Keratinocyte (primary cell): ENCODE results near the gene F2. TPM values are rescaled to one million over a fixed set of nuclear protein-coding genes. Genes with fewer than 3 reads are reported as not detected.

ENCODE experiments used
- DNase-seq: peaks from one replicate; pipeline ENCODE4 v3.0.0-alpha.2; 2011; ENCODE audit warnings: low read depth, missing footprints, low spot score
- FAIRE-seq: peaks from 2 replicates; lab custom pipeline; 2011; peaks lifted over from hg19 to GRCh38; lab: Jason Lieb, UNC
- H2AFZ ChIP-seq: 2 replicates; pipeline ENCODE4 v1.6.0; 2012; ENCODE audit warnings: low read length, control low read depth, inconsistent platforms; ENCODE audit not compliant: control insufficient read depth
- H3K27ac ChIP-seq: 2 replicates; pipeline ENCODE4 v1.5.1; 2011; ENCODE audit warnings: low read length; ENCODE audit not compliant: control insufficient read depth, insufficient read depth
- H3K27me3 ChIP-seq: 3 replicates; pipeline ENCODE4 v1.6.0; 2011; ENCODE audit warnings: low read length; ENCODE audit not compliant: control insufficient read depth, insufficient read depth; ENCODE audit errors: extremely low read depth
- H3K36me3 ChIP-seq, 2 experiments: 2 replicates in 1 of 2; 3 replicates in 1 of 2; pipeline ENCODE4 v1.5.1; 2011; ENCODE audit warnings: low read length in 2 of 2, mild to moderate bottlenecking in 1 of 2; ENCODE audit not compliant: control insufficient read depth in 2 of 2, insufficient read depth in 2 of 2; ENCODE audit errors: extremely low read depth in 1 of 2
- H3K4me1 ChIP-seq: 3 replicates; pipeline ENCODE4 v1.5.1; 2011; ENCODE audit warnings: low read length; ENCODE audit not compliant: control insufficient read depth, insufficient read depth; ENCODE audit errors: extremely low read depth
- H3K4me2 ChIP-seq: 3 replicates; pipeline ENCODE4 v1.6.0; 2011; ENCODE audit warnings: low read depth, low read length; ENCODE audit not compliant: control insufficient read depth, insufficient read depth; ENCODE audit errors: extremely low read depth
- H3K4me3 ChIP-seq, 3 experiments: fragments of 200-600 bp in 1 of 3; sonication (generic) in 1 of 3; 2 replicates in 2 of 3; 3 replicates in 1 of 3; pipeline ENCODE4 v1.5.1; 2011 to 2016; ENCODE audit warnings: low read length in 3 of 3, mild to moderate bottlenecking in 3 of 3, control low read depth in 2 of 3, inconsistent platforms in 1 of 3, low read depth in 1 of 3, mixed read lengths in 1 of 3, mixed run types in 1 of 3, moderate library complexity in 1 of 3; ENCODE audit not compliant: control insufficient read depth in 2 of 3, insufficient read depth in 2 of 3; ENCODE audit errors: extremely low read depth in 1 of 3
- H3K79me2 ChIP-seq: 2 replicates; pipeline ENCODE4 v1.6.0; 2012; ENCODE audit warnings: low read length; ENCODE audit not compliant: control insufficient read depth, insufficient read depth
- H3K9ac ChIP-seq: 3 replicates; pipeline ENCODE4 v1.6.0; 2011; ENCODE audit warnings: low read length; ENCODE audit not compliant: control insufficient read depth, insufficient read depth; ENCODE audit errors: extremely low read depth
- H3K9me1 ChIP-seq: 3 replicates; pipeline ENCODE4 v1.6.0; 2011; ENCODE audit warnings: low read length; ENCODE audit not compliant: control insufficient read depth, insufficient read depth; ENCODE audit errors: extremely low read depth
- H3K9me3 ChIP-seq: 2 replicates; pipeline ENCODE4 v1.5.1; 2012; ENCODE audit warnings: low read depth, low read length; ENCODE audit not compliant: control insufficient read depth
- H4K20me1 ChIP-seq: 3 replicates; pipeline ENCODE4 v1.6.0; 2011; ENCODE audit warnings: low read length; ENCODE audit not compliant: control insufficient read depth, insufficient read depth; ENCODE audit errors: extremely low read depth
- CTCF ChIP-seq, 3 experiments: IDR thresholded peaks in 1 of 3; conservative IDR thresholded peaks in 1 of 3; optimal IDR thresholded peaks in 1 of 3; 2 replicates in 2 of 3; 3 replicates in 1 of 3; pipeline versions ENCODE3 to v1.5.1; 2011; ENCODE audit warnings: low read length in 3 of 3, mild to moderate bottlenecking in 3 of 3, moderate library complexity in 2 of 3, control low read depth in 1 of 3, inconsistent platforms in 1 of 3; ENCODE audit not compliant: insufficient read depth in 2 of 3; ENCODE audit errors: extremely low read depth in 1 of 3
- EZH2 ChIP-seq: IDR thresholded peaks from one replicate; pipeline ENCODE4 v1.6.1; 2012; ENCODE audit warnings: inconsistent platforms, mild to moderate bottlenecking, low read length, moderate library complexity
- dilution Hi-C: fragments of 300-500 bp; cut with MboI; formaldehyde crosslinking; loops from one replicate; pipeline ENCODE4 v1.7.0; 2020; ENCODE audit warnings: low sequenced_read_pairs; ENCODE audit not compliant: extremely low pct_ligation_motif_present
- polyA plus RNA-seq, 5 experiments: library from polyadenylated mRNA; depleted of rRNA in 3 of 5; stranded (reverse) in 3 of 5; stranded (forward) in 1 of 5; unstranded in 1 of 5; fragments of >200 nt; gene quantifications; 1 replicate in 1 of 5; 2 replicates in 3 of 5; 3 replicates in 1 of 5; pipeline versions ENCODE4 v1.2.1 to v1.2.3, GENCODE V29; 2011 to 2012; ENCODE audit warnings: missing spikeins in 2 of 5, low read depth in 1 of 5, low replicate concordance in 1 of 5

The F2 gene
- polyA plus RNA-seq, 1 donor (not counting 4 experiments of a cell fraction or from before 2014, with no cell fraction given): not detected

GRCh38 chr11:46761807-46762206 lies 42.8 kb downstream of the F2 start:
- Histone ChIP-seq H2AFZ (no peak overlapping the region), H4K20me1 (no peaks in the 10 kb centered on the region), H3K4me2 (no peak overlapping the region), H3K27ac (no peak overlapping the region), H3K9me1 (no peaks in the 10 kb centered on the region), H3K4me1 (no peaks in the 10 kb centered on the region), H3K9me3 (no peaks in the 10 kb centered on the region), H3K79me2 (no peaks in the 10 kb centered on the region), H3K27me3 (no peaks in the 10 kb centered on the region), H3K4me3 (no peak overlapping the region), H3K36me3 (peaks cover 24 to 40% of the 10 kb centered on the region in 2 experiments), H3K9ac (no peak overlapping the region)
- FAIRE-seq: no peak
- no peak for DNase-seq
- dilution Hi-C loops: no loop called here
- TF ChIP-seq EZH2 (no peak), CTCF (optimal IDR thresholded peaks at IDR 0.05 in 1 of 3, IDR thresholded peaks at IDR 0.05 in 1 of 3, conservative IDR thresholded peaks at IDR 0.05 in 1 of 3; ENCODE audit: extremely low read depth in 1 of 3, insufficient read depth in 2 of 3, low read length in 3 of 3) (no peak)

GRCh38 chr11:46762248-46762647 lies 43.2 kb downstream of the F2 start:
- Histone ChIP-seq H2AFZ (no peak overlapping the region), H3K27ac (no peak overlapping the region), H4K20me1 (no peaks in the 10 kb centered on the region), H3K9me1 (no peaks in the 10 kb centered on the region), H3K4me2 (no peak overlapping the region), H3K79me2 (no peaks in the 10 kb centered on the region), H3K4me3 (no peak overlapping the region), H3K4me1 (no peaks in the 10 kb centered on the region), H3K27me3 (no peaks in the 10 kb centered on the region), H3K9ac (no peak overlapping the region), H3K36me3 (peaks cover 24 to 40% of the 10 kb centered on the region in 2 experiments), H3K9me3 (no peaks in the 10 kb centered on the region)
- TF ChIP-seq EZH2 (no peak), CTCF (optimal IDR thresholded peaks at IDR 0.05 in 1 of 3, IDR thresholded peaks at IDR 0.05 in 1 of 3, conservative IDR thresholded peaks at IDR 0.05 in 1 of 3; ENCODE audit: extremely low read depth in 1 of 3, insufficient read depth in 2 of 3, low read length in 3 of 3) (no peak)
- no peak for FAIRE-seq
- dilution Hi-C loops: no loop called here
- no peak for DNase-seq
